Mononuclear cell (primary cell): ENCODE results near the gene ASB12. TPM values are rescaled to one million over a fixed set of nuclear protein-coding genes. Genes with fewer than 3 reads are reported as not detected.
"Not testable (repeated sequence)": the region's sequence is repeated elsewhere in the genome, so short reads cannot be mapped to it uniquely, and the experiment has no call there.

Experiments used
- H3K27me3 ChIP-seq: 2 replicates; pipeline ENCODE4 v1.6.0; 2011; ENCODE audit warnings: low read length, control low read depth; ENCODE audit not compliant: insufficient read depth
- H3K4me1 ChIP-seq: 2 replicates; pipeline ENCODE4 v1.5.1; 2011; ENCODE audit warnings: mild to moderate bottlenecking, low read length, control low read depth; ENCODE audit not compliant: insufficient read depth
- H3K4me3 ChIP-seq: 2 replicates; pipeline ENCODE4 v1.5.1; 2011; ENCODE audit warnings: mild to moderate bottlenecking, low read length, moderate library complexity
- H3K9me3 ChIP-seq: 2 replicates; pipeline ENCODE4 v1.5.1; 2011; ENCODE audit warnings: low read depth, mild to moderate bottlenecking, control low read depth, low read length
- total RNA-seq: library from RNA; depleted of rRNA; stranded (reverse); fragments of >200 nt; gene quantifications from one replicate; pipeline ENCODE4 v1.2.3, GENCODE V29; 2012

ASB12 gene, protein sequence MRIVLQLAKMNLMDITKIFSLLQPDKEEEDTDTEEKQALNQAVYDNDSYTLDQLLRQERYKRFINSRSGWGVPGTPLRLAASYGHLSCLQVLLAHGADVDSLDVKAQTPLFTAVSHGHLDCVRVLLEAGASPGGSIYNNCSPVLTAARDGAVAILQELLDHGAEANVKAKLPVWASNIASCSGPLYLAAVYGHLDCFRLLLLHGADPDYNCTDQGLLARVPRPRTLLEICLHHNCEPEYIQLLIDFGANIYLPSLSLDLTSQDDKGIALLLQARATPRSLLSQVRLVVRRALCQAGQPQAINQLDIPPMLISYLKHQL
- 0.10 TPM for total RNA-seq

GRCh38 chrX:64230123-64230970 is at the start of gene ASB12:
Gene ASB12, minus strand, starts transcription at chrX:64230607. Its CDS starts 4,957 bp downstream, at chrX:64225650.
- H3K4me3 ChIP-seq, result no peak within 1 kb of the TSS

GRCh38 chrX:64265265-64265664 is 34.9 kb upstream of the ASB12 start:
- Histone ChIP-seq H3K9me3 (no peaks in the 10 kb centered on the region), H3K27me3 (no peaks in the 10 kb centered on the region), H3K4me3 (no peak overlapping the region), H3K4me1 (no peaks in the 10 kb centered on the region)

More at GRCh38 chrX:64230123-64230970, at the start of gene ASB12:
- H3K9me3 ChIP-seq, result no peaks in the 10 kb centered on the region
- no peaks in the 10 kb centered on the region for H3K4me1 ChIP-seq
- no peaks in the 10 kb centered on the region for H3K27me3 ChIP-seq

DNA sequence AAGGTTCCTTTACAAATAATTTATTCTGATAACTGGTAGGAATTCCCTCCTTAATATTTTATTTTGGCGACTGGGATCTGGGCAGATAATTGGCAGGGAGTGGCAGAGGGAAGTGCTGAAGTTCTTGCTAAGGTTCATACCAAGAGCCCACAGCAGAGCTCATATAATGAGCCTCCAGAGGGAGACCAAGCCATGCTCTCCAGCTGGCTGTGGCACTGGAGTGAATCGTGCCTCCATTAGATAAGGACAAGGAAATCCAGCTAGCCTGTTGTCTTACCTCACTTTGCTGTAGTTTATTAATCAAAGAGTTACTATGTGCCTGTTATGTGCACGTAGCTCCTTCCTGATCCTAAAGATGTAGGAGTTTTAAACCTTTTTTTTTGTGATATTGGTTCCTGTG is 1.3 kb downstream of the ASB12 start:
- Histone ChIP-seq H3K4me1 (no peaks in the 10 kb centered on the region), H3K9me3 (no peaks in the 10 kb centered on the region), H3K27me3 (no peaks in the 10 kb centered on the region), H3K4me3 (no peak overlapping the region)

- Histone ChIP-seq H3K9me3 (no peaks in the 10 kb centered on the region), H3K27me3 (no peaks in the 10 kb centered on the region), H3K4me3 (no peak overlapping the region), H3K4me1 (no peaks in the 10 kb centered on the region)
Measured at GRCh38 chrX:64218023-64218422, 12.4 kb downstream of the ASB12 start.

DNA sequence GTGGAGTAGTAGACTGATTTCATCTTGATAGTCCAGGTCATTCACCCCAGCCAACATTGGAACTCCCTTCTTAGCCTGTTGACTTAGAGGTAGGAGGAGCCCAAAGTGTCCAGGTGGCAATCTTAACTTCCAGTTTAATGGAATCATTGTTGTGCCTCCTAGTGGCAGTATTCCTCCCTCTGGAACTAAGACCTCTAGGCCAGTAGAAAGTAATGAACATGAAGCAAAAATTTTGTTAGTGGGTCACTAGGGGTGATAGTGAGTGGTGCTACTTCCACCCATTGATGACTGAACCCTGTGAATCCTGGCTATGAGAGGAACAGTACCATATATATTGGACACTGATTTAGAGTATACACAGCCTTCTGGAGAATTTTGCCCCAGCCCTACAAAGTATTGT is 16.4 kb downstream of the ASB12 start:
- not testable (repeated sequence) for H3K9me3 ChIP-seq, H3K4me3 ChIP-seq, H3K27me3 ChIP-seq, H3K4me1 ChIP-seq

GRCh38 chrX:64206556-64207162 is 23.7 kb downstream of the ASB12 start:
- H3K27me3 ChIP-seq, result no peaks in the 10 kb centered on the region
- H3K4me1 ChIP-seq, result peaks cover 16% of the 10 kb centered on the region
- no peaks in the 10 kb centered on the region for H3K9me3 ChIP-seq
- H3K4me3 ChIP-seq, result peak overlapping the region; percentile 59

DNA sequence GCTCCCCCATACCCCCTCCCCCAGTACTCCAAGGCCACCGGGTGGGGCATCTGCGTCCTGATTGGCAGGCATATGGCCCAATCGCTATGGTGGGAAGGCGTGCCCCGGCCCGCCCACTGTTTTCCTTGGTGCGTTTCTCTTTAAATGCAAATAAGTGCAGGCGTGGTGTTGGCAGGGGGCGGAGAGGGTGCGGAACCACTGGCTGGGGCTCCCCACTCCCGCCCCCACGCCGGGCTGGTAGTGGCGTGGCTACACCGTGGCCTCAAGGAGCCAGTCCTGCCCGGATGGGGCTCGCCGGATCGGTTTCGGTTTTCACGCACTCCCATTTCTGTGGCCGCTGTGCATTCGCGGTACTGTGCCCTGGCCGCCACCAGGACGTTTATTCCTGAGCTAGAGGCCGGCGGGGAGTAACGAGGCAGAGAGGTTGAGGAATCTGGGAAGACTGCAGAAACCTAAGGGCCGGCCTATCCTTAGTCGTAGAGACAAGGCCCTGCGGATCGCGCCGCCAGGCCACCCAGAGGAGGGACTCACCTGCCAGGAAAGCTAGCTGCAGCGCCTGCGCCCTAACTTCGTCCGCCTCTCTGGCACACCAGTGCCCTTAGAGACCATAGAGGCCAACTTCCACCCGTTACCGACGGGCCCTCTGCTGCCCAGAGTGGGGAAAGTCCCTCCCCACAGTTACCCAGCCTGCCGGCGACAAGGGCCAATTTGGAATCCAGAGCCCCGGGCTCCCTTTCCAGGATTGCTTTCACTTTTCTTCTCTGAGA is 24.5 kb downstream of the ASB12 start:
- Histone ChIP-seq H3K4me3 (peak overlapping the region; percentile 59), H3K4me1 (peaks cover 16% of the 10 kb centered on the region), H3K9me3 (no peaks in the 10 kb centered on the region), H3K27me3 (no peaks in the 10 kb centered on the region)

DNA sequence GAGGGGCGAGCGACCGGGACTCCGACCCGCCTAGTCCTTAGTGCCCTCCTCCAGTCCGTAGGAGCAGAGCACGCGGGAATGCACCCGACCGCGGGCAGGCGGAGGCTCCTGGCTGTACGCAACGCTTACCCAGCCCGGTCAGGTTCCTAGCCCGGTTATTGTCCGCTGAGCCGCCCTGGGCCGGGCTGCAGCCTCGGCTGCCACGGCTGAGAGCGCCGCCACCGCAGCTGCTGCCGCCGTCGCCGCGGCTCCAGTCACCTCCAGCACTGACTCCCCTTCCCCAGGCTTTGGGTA is 25.0 kb downstream of the ASB12 start, which contains the start of gene AMER1:
Gene AMER1 (minus strand): TSS at position 268 of the 294 bp plus-strand sequence. CDS start 12,422 bp downstream, outside the sequence.
- Histone ChIP-seq H3K27me3 (no peaks in the 10 kb centered on the region), H3K9me3 (no peaks in the 10 kb centered on the region), H3K4me3 (peak within 1 kb of the TSS; percentile 59), H3K4me1 (peaks cover 16% of the 10 kb centered on the region)

DNA sequence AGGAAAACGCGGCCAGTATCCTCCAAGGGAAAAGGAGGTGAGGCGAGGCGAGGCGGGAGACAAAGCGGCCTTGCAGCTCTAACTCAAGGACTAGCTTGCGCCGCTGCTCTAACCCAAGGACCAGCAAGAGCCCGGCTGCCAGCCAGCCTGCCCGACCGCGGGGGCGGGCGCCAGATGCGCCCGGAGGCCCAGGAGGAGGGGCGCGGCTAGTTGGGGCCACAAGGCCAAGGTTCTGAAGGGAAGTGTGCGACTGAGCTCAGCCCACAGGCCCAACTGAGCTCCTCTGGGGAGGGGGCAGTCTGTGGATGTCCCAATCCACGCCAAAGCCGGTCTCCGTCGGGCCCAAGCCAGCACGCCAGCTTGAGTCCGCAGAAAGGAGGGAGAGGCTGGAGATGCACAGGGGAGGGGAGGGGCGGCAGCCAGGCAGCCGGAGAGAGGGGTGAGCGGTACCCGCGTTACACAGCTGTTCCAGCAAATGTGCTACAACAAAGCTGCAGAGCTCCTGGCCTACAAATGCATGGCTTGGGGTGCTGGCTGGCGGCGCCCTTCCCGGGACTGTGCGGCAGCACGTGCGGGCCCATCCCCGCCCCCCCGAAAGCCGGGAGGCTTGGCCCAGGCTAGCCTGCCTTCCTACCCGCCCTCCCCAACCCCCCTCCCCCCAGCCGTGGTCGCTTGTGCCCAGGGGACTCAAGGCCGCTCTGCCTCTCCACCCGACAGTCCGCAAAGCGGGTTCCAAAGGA is 25.5 kb downstream of the ASB12 start:
- H3K27me3 ChIP-seq, result no peaks in the 10 kb centered on the region
- H3K4me1 ChIP-seq, result peaks cover 16% of the 10 kb centered on the region
- no peaks in the 10 kb centered on the region for H3K9me3 ChIP-seq
- H3K4me3 ChIP-seq, result peak overlapping the region; percentile 59

DNA sequence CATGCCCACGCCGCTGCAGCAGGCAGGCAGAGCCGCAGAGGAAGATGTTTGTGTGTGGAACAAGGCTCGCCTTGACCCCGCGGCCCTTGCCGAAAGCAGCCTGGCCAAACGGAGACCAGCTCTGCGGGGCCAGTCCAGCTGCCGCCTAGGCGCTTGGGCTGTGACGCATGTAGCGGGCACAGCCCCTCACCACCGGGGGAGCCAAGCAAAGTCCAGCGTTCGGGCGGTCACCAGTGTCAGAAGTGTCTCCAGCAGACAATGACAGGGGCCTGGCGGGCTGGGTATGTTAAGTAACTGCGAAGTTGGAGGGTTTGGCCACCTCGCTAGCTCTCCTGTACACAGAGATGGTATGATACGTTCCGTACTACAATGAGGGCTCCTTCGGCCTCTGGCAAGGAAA is 26.2 kb downstream of the ASB12 start:
- H3K9me3 ChIP-seq, result no peaks in the 10 kb centered on the region
- H3K27me3 ChIP-seq, result no peaks in the 10 kb centered on the region
- H3K4me3 ChIP-seq, result no peak overlapping the region
- peaks cover 16% of the 10 kb centered on the region for H3K4me1 ChIP-seq

GRCh38 chrX:64202808-64203325 is 27.5 kb downstream of the ASB12 start:
- no peaks in the 10 kb centered on the region for H3K9me3 ChIP-seq
- H3K4me1 ChIP-seq, result peaks cover 16% of the 10 kb centered on the region
- no peaks in the 10 kb centered on the region for H3K27me3 ChIP-seq
- no peak overlapping the region for H3K4me3 ChIP-seq

DNA sequence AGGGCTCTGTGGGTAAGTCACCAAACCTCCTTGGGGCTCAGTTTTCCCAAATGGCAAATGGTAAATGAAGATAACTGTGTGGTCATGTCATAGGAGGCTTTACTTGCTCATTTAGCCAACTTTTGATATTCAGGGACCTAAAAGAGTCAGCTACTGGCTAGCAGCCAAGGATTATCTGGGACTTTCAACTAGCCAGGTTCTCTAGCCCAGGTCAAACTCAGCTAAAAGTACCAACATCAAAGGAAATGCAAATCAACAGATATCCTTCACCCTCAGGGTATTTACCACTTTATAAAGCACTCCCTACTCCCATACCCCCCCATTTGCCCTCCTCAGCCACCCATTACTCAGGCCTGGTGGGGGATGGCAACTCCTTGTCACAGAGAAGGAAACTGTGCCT is 32.4 kb downstream of the ASB12 start:
- H3K27me3 ChIP-seq, result no peaks in the 10 kb centered on the region
- no peaks in the 10 kb centered on the region for H3K9me3 ChIP-seq
- no peak overlapping the region for H3K4me3 ChIP-seq

DNA sequence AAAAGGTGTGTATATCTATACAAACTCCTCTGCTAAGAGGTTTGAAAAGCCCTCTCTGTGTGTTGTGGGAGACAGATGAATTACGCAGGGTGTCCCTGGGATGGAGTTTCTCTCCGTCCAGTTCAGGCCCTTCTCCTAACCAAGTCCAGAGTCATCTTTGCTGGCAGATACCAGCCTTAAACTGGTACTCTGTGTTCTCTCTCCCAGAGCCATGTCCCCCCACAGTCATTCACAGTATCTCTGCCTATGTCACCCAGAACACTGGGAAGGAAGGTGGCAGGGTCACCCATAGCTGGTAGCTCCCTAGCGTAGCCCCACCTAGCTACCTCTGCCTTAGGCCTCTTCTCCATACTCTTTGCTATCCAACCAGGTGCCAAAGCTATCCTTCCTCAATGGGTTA is 33.8 kb downstream of the ASB12 start:
- no peak overlapping the region for H3K4me3 ChIP-seq
- H3K9me3 ChIP-seq, result no peaks in the 10 kb centered on the region
- H3K27me3 ChIP-seq, result no peaks in the 10 kb centered on the region
- H3K4me1 ChIP-seq, result no peaks in the 10 kb centered on the region

More for the DNA sequence above, 32.4 kb downstream of the ASB12 start:
- no peaks in the 10 kb centered on the region for H3K4me1 ChIP-seq

DNA sequence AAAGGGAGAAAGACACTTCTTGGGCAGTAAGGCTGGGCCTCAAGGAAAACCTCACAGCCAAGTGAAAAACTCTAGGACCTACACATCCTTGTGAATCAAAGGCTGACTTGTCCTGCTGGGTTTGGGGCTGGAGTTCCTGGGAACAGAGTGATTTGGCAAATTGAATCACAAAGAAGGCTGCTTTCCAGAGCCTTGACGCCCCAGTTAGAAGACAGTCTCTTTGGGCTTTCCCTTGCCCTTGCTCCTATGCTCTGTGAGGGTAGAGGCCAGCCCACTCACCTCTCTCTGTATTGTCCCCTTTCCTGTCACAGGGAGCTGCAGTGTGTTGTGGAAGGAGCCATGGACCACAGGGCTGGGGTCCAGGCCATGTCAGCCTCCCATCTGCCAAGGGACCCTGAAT is 34.5 kb downstream of the ASB12 start:
- H3K9me3 ChIP-seq, result no peaks in the 10 kb centered on the region
- H3K4me3 ChIP-seq, result no peak overlapping the region
- no peaks in the 10 kb centered on the region for H3K4me1 ChIP-seq
- H3K27me3 ChIP-seq, result no peaks in the 10 kb centered on the region
